ENCODE measurements around the gene PRAMEF5.
A peak's percentile ranks its signal among the peaks of the same experiment; 100 is the strongest.
"Not testable (repeated sequence)": the region's sequence is repeated elsewhere in the genome, so short reads cannot be mapped to it uniquely, and the experiment has no call there.

The PRAMEF5 gene

GRCh38 chr1:13253898-13254297 is at the start of gene PRAMEF5:
PRAMEF5 (plus strand) TSS chr1:13254198; CDS start chr1:13259269, 5,071 bp downstream.
- DNase-seq (ENCODE audit: low spot score); CTCF ChIA-PET; POLR2A ChIA-PET (ENCODE audit: low non-redundant PET); H3K27ac ChIP-seq: not testable (repeated sequence)

GRCh38 chr1:13208712-13209111 is 45.3 kb upstream of the PRAMEF5 start:
- CTCF ChIA-PET; POLR2A ChIA-PET (ENCODE audit: low non-redundant PET); H3K27ac ChIP-seq; DNase-seq (ENCODE audit: low spot score): not testable (repeated sequence)

GRCh38 chr1:13216619-13217018 is 37.4 kb upstream of the PRAMEF5 start:
- DNase-seq (ENCODE audit: low spot score); H3K27ac ChIP-seq; POLR2A ChIA-PET (ENCODE audit: low non-redundant PET); CTCF ChIA-PET: not testable (repeated sequence)

GRCh38 chr1:13219203-13219602 is 34.8 kb upstream of the PRAMEF5 start:
- H3K27ac ChIP-seq; CTCF ChIA-PET; POLR2A ChIA-PET (ENCODE audit: low non-redundant PET); DNase-seq (ENCODE audit: low spot score): not testable (repeated sequence)

GRCh38 chr1:13222788-13223187 is 31.2 kb upstream of the PRAMEF5 start:
- POLR2A ChIA-PET (ENCODE audit: low non-redundant PET); H3K27ac ChIP-seq; CTCF ChIA-PET; DNase-seq (ENCODE audit: low spot score): not testable (repeated sequence)

GRCh38 chr1:13224480-13225060 is 29.4 kb upstream of the PRAMEF5 start:
- ChIA-PET CTCF (no interaction called here), POLR2A (ENCODE audit: low non-redundant PET) (no interaction called here)
- no peak for DNase-seq (ENCODE audit: low spot score)
- no peak overlapping the region for H3K27ac ChIP-seq
- TF ChIP-seq CTCF (conservative IDR thresholded peaks at IDR 0.05; ENCODE audit: low read depth): no peak

GRCh38 chr1:13225675-13226204 is 28.3 kb upstream of the PRAMEF5 start, which contains the start of gene PRAMEF18:
PRAMEF18 (minus strand) TSS chr1:13226154; CDS start chr1:13226106, 48 bp downstream.
- DNase-seq (ENCODE audit: low spot score); H3K27ac ChIP-seq; CTCF ChIA-PET; POLR2A ChIA-PET (ENCODE audit: low non-redundant PET): not testable (repeated sequence)

- POLR2A ChIA-PET (ENCODE audit: low non-redundant PET); DNase-seq (ENCODE audit: low spot score); H3K27ac ChIP-seq; CTCF ChIA-PET: not testable (repeated sequence)
Observed at GRCh38 chr1:13227271-13228055, 26.5 kb upstream of the PRAMEF5 start.

- H3K27ac ChIP-seq: no peak overlapping the region
- POLR2A ChIA-PET (ENCODE audit: low non-redundant PET): no interaction called here
- peak; percentile 20; the same call in 1 of the 2 replicates for TF ChIP-seq CTCF (conservative IDR thresholded peaks at IDR 0.05; ENCODE audit: low read depth)
- CTCF ChIA-PET: no interaction called here
- no peak for DNase-seq (ENCODE audit: low spot score)
Observed at GRCh38 chr1:13228343-13228781, 25.6 kb upstream of the PRAMEF5 start.

GRCh38 chr1:13230096-13230495 is 23.9 kb upstream of the PRAMEF5 start:
- CTCF ChIA-PET; POLR2A ChIA-PET (ENCODE audit: low non-redundant PET); DNase-seq (ENCODE audit: low spot score); H3K27ac ChIP-seq: not testable (repeated sequence)

GRCh38 chr1:13230601-13231000 is 23.4 kb upstream of the PRAMEF5 start:
- DNase-seq (ENCODE audit: low spot score); CTCF ChIA-PET; POLR2A ChIA-PET (ENCODE audit: low non-redundant PET); H3K27ac ChIP-seq: not testable (repeated sequence)

GRCh38 chr1:13231061-13231750 is 22.8 kb upstream of the PRAMEF5 start:
- CTCF ChIA-PET; DNase-seq (ENCODE audit: low spot score); H3K27ac ChIP-seq: not testable (repeated sequence)
- POLR2A ChIA-PET (ENCODE audit: low non-redundant PET): interaction anchor here (0.6 kb wide), 1 partner anchor 470 kb away, joined by 3 read pairs; no protein-coding TSS in a partner anchor

GRCh38 chr1:13232056-13232455 is 21.9 kb upstream of the PRAMEF5 start:
- H3K27ac ChIP-seq; POLR2A ChIA-PET (ENCODE audit: low non-redundant PET); CTCF ChIA-PET; DNase-seq (ENCODE audit: low spot score): not testable (repeated sequence)

- CTCF ChIA-PET; POLR2A ChIA-PET (ENCODE audit: low non-redundant PET); DNase-seq (ENCODE audit: low spot score); H3K27ac ChIP-seq: not testable (repeated sequence)
Observed at GRCh38 chr1:13234057-13234456, 19.9 kb upstream of the PRAMEF5 start.

GRCh38 chr1:13237572-13237971 is 16.4 kb upstream of the PRAMEF5 start:
- CTCF ChIA-PET; POLR2A ChIA-PET (ENCODE audit: low non-redundant PET); DNase-seq (ENCODE audit: low spot score); H3K27ac ChIP-seq: not testable (repeated sequence)

Measured in RWPE1 (cell line).